Tibial nerve (tissue), 4 donors: ENCODE measurements around the gene GPR37. TPM values are rescaled to one million over a fixed set of nuclear protein-coding genes. Genes with fewer than 3 reads are reported as not detected.

Source experiments
- DNase-seq, 2 donors: peaks; one replicate each; pipeline ENCODE4 v3.0.0-alpha.2; 2019; ENCODE audit warnings: low spot score in 2 of 2
- H3K27ac ChIP-seq, 4 donors: fragments of 200-600 bp; sonication (generic) in 3 of 4; one replicate each; pipeline ENCODE4 v1.5.1; 2017 to 2019; ENCODE audit warnings: mild to moderate bottlenecking in 1 of 4
- H3K27me3 ChIP-seq, 2 donors: fragments of 200-600 bp; sonication (generic) in 1 of 2; one replicate each; pipeline versions ENCODE4 v1.5.1 to v1.6.0; 2017 to 2019
- H3K36me3 ChIP-seq, 3 donors: fragments of 200-600 bp; sonication (generic); one replicate each; pipeline ENCODE4 v1.5.1; 2018 to 2019
- H3K4me1 ChIP-seq, 4 donors: fragments of 200-600 bp; sonication (generic) in 3 of 4; one replicate each; pipeline ENCODE4 v1.5.1; 2017 to 2019
- H3K4me3 ChIP-seq, 4 donors: fragments of 200-600 bp; sonication (generic) in 3 of 4; one replicate each; pipeline ENCODE4 v1.5.1; 2017 to 2019; ENCODE audit warnings: mild to moderate bottlenecking in 1 of 4, moderate library complexity in 1 of 4
- H3K9me3 ChIP-seq, 4 donors: fragments of 200-600 bp; sonication (generic) in 3 of 4; one replicate each; pipeline ENCODE4 v1.5.1; 2017 to 2019
- CTCF ChIP-seq, 5 experiments: fragments of 200-600 bp in 3 of 5; fragments of 450-650 bp in 2 of 5; sonication (generic) in 3 of 5; IDR thresholded peaks; one replicate each; pipeline ENCODE4 v1.5.1; 2016 to 2019; ENCODE audit warnings: antibody characterized with exemption in 5 of 5, mild to moderate bottlenecking in 3 of 5, moderate library complexity in 2 of 5
- EP300 ChIP-seq, 2 donors: sonication (generic); formaldehyde crosslinking; IDR thresholded peaks; one replicate each; pipeline ENCODE4 v1.6.1; 2017; ENCODE audit warnings: antibody characterized with exemption in 2 of 2, mild to moderate bottlenecking in 1 of 2
- POLR2A ChIP-seq, 2 donors: fragments of 450-650 bp; IDR thresholded peaks; one replicate each; pipeline ENCODE4 v1.6.1; 2017; ENCODE audit warnings: antibody characterized with exemption in 2 of 2, mild to moderate bottlenecking in 2 of 2, moderate library complexity in 2 of 2
- WGBS, 2 donors: methylation state at CpG; one replicate each; pipeline ENCODE4 v1.1.5; 2018; 5-methylcytosine and 5-hydroxymethylcytosine counted together
- total RNA-seq, 4 donors: library from RNA; depleted of rRNA; stranded (reverse); fragments of >200 nt; gene quantifications; one replicate each; pipeline ENCODE4 v1.1.0, GENCODE V29; 2016

Gene GPR37
- total RNA-seq, 4 donors from 2014 or later, result 0.21 to 0.60 TPM; not detected in 2

GRCh38 chr7:124775422-124775821 is 9.8 kb upstream of the GPR37 start:
- no peak overlapping the region for H3K4me3 ChIP-seq
- H3K4me1 ChIP-seq, result no peaks in the 10 kb centered on the region
- H3K9me3 ChIP-seq, result no peaks in the 10 kb centered on the region
- no peaks in the 10 kb centered on the region for H3K36me3 ChIP-seq
- H3K27me3 ChIP-seq, result no peaks in the 10 kb centered on the region
- no peak overlapping the region for H3K27ac ChIP-seq
- TF ChIP-seq EP300 (IDR thresholded peaks at IDR 0.05) (no peak), CTCF (IDR thresholded peaks at IDR 0.05) (no peak), POLR2A (IDR thresholded peaks at IDR 0.05) (no peak)
- DNase-seq, result no peak

GRCh38 chr7:124773938-124774337 is 8.3 kb upstream of the GPR37 start:
- Histone ChIP-seq H3K36me3 (no peaks in the 10 kb centered on the region), H3K27me3 (no peaks in the 10 kb centered on the region), H3K27ac (no peak overlapping the region), H3K4me1 (no peaks in the 10 kb centered on the region), H3K4me3 (no peak overlapping the region), H3K9me3 (no peaks in the 10 kb centered on the region)
- DNase-seq, result no peak
- WGBS, 2 donors, result 87 to 90% methylated on average over 4 of the region's 4 CpGs
- TF ChIP-seq POLR2A (IDR thresholded peaks at IDR 0.05) (no peak), CTCF (IDR thresholded peaks at IDR 0.05) (no peak), EP300 (IDR thresholded peaks at IDR 0.05) (no peak)

GRCh38 chr7:124773339-124773738 is 7.7 kb upstream of the GPR37 start:
- TF ChIP-seq CTCF (IDR thresholded peaks at IDR 0.05) (no peak), POLR2A (IDR thresholded peaks at IDR 0.05) (no peak), EP300 (IDR thresholded peaks at IDR 0.05) (no peak)
- H3K36me3 ChIP-seq, result no peaks in the 10 kb centered on the region
- no peak overlapping the region for H3K27ac ChIP-seq
- WGBS, 2 donors, result 73 to 85% methylated on average over 3 of the region's 3 CpGs
- no peaks in the 10 kb centered on the region for H3K9me3 ChIP-seq
- H3K4me1 ChIP-seq, result no peaks in the 10 kb centered on the region
- no peak overlapping the region for H3K4me3 ChIP-seq
- no peak for DNase-seq
- H3K27me3 ChIP-seq, result no peaks in the 10 kb centered on the region

GRCh38 chr7:124769136-124769535 is 3.5 kb upstream of the GPR37 start:
- Histone ChIP-seq H3K9me3 (peaks cover 0 to 5% (median 0%) of the 10 kb centered on the region in 4 donors), H3K4me3 (no peak overlapping the region), H3K27me3 (peaks cover 0 to 27% of the 10 kb centered on the region in 2 donors), H3K4me1 (peaks cover 0 to 23% (median 9%) of the 10 kb centered on the region in 4 donors), H3K27ac (no peak overlapping the region), H3K36me3 (no peaks in the 10 kb centered on the region)
- no peak for DNase-seq
- 85 to 94% methylated on average over 1 of the region's 1 CpG for WGBS, 2 donors
- no peak for TF ChIP-seq CTCF (IDR thresholded peaks at IDR 0.05)
- no peak for TF ChIP-seq POLR2A (IDR thresholded peaks at IDR 0.05)
- TF ChIP-seq EP300 (IDR thresholded peaks at IDR 0.05), result no peak

GRCh38 chr7:124768525-124768924 is 2.9 kb upstream of the GPR37 start:
- peaks cover 0 to 33% of the 10 kb centered on the region in 2 donors for H3K27me3 ChIP-seq
- TF ChIP-seq EP300 (IDR thresholded peaks at IDR 0.05) (no peak), POLR2A (IDR thresholded peaks at IDR 0.05) (no peak), CTCF (IDR thresholded peaks at IDR 0.05) (no peak)
- no peak overlapping the region for H3K4me3 ChIP-seq
- no peak for DNase-seq
- peaks cover 0 to 5% (median 0%) of the 10 kb centered on the region in 4 donors for H3K9me3 ChIP-seq
- H3K27ac ChIP-seq, result no peak overlapping the region
- WGBS, 2 donors, result 88 to 89% methylated on average over 1 of the region's 1 CpG
- peaks cover 0 to 27% (median 9%) of the 10 kb centered on the region in 4 donors for H3K4me1 ChIP-seq
- H3K36me3 ChIP-seq, result no peaks in the 10 kb centered on the region
